HepG2 (cell line): ENCODE results near the gene DGCR6. TPM values are rescaled to one million over a fixed set of nuclear protein-coding genes. Genes with fewer than 3 reads are reported as not detected.
"Not testable (repeated sequence)": the region's sequence is repeated elsewhere in the genome, so short reads cannot be mapped to it uniquely, and the experiment has no call there.

ENCODE experiments used
- ATAC-seq: fragments of 200-7000 bp; cut with Tn5 transposase; 3 replicates; pipeline ENCODE4 v1.9.1; 2020; ENCODE audit warnings: mild to moderate bottlenecking, moderate library complexity
- BruUV-seq: library from RNA; stranded (reverse); fragments of 400-500 nt; replicated peaks from 2 replicates; lab custom pipeline; 2021; lab: Mats Ljungman, UMichigan
- CTCF ChIA-PET: fragments of 300-600 bp; formaldehyde crosslinking; extraction: SDS; loops from one replicate; lab custom pipeline; 2021; ENCODE audit warnings: low total read pairs, inconsistent platforms, low intra/inter-chr PET ratio; lab: Yijun Ruan, JAX
- POLR2A ChIA-PET: fragments of 350-600 bp; sonication (Branson Sonifier 250); formaldehyde crosslinking; loops from one replicate; lab custom pipeline; 2020; ENCODE audit warnings: antibody characterized with exemption, inconsistent platforms; lab: Yijun Ruan, JAX
- DNase-seq: peaks from one replicate; pipeline ENCODE4 v3.0.0-alpha.2; 2015; ENCODE audit warnings: low spot score
- FAIRE-seq: peaks from 3 replicates; lab custom pipeline; 2011; peaks lifted over from hg19 to GRCh38; lab: Jason Lieb, UNC
- H2AFZ ChIP-seq: one replicate; pipeline ENCODE4 v1.6.1; 2011; ENCODE audit warnings: low read length, inconsistent platforms
- H3K27ac ChIP-seq: fragments of 300-600 bp; 3 replicates; pipeline ENCODE4 v1.8.0; 2011; ENCODE audit warnings: mixed run types, mild to moderate bottlenecking, mixed read lengths, low read length, inconsistent platforms; ENCODE audit not compliant: insufficient read depth; ENCODE audit errors: extremely low read length
- H3K27me3 ChIP-seq, 2 experiments: fragments of 200-600 bp in 1 of 2; 2 replicates in 1 of 2; 3 replicates in 1 of 2; pipeline versions ENCODE4 v1.6.0 to v1.8.0; 2011; ENCODE audit warnings: low read length in 2 of 2, mild to moderate bottlenecking in 2 of 2, moderate library complexity in 2 of 2, inconsistent platforms in 1 of 2; ENCODE audit not compliant: insufficient read depth in 2 of 2, control insufficient read depth in 1 of 2
- H3K36me3 ChIP-seq, 2 experiments: fragments of 200-600 bp in 1 of 2; replicated peaks in 1 of 2; 2 replicates in 1 of 2; 3 replicates in 1 of 2; pipeline versions ENCODE4 v1.5.1 to v1.8.0; 2011; ENCODE audit warnings: low read length in 2 of 2, inconsistent platforms in 1 of 2; ENCODE audit not compliant: insufficient read depth in 2 of 2, control insufficient read depth in 1 of 2
- H3K4me1 ChIP-seq: 2 replicates; pipeline ENCODE4 v1.5.1; 2012; ENCODE audit warnings: low read length, inconsistent platforms; ENCODE audit not compliant: insufficient read depth
- H3K4me2 ChIP-seq: 2 replicates; pipeline ENCODE4 v1.6.0; 2011; ENCODE audit warnings: low read depth, low read length, inconsistent platforms
- H3K4me3 ChIP-seq, 3 experiments: fragments of 200-600 bp in 1 of 3; sonication (generic), shearing (Covaris generic) in 1 of 3; replicated peaks in 1 of 3; 2 replicates each; pipeline ENCODE4 v1.5.1; 2011 to 2016; ENCODE audit warnings: low read length in 3 of 3, inconsistent platforms in 2 of 3, low read depth in 2 of 3, mild to moderate bottlenecking in 2 of 3, control low read depth in 1 of 3, mixed read lengths in 1 of 3; ENCODE audit not compliant: insufficient read depth in 1 of 3
- H3K79me2 ChIP-seq: one replicate; pipeline ENCODE4 v1.6.1; 2011; ENCODE audit warnings: low read length, inconsistent platforms; ENCODE audit not compliant: insufficient read depth
- H3K9ac ChIP-seq: 2 replicates; pipeline ENCODE4 v1.6.0; 2011; ENCODE audit warnings: mild to moderate bottlenecking, low read depth, low read length, inconsistent platforms; ENCODE audit not compliant: insufficient read depth
- H3K9me3 ChIP-seq: 2 replicates; pipeline ENCODE4 v1.5.1; 2012; ENCODE audit warnings: mild to moderate bottlenecking, low read length
- H4K20me1 ChIP-seq: 2 replicates; pipeline ENCODE4 v1.6.0; 2011; ENCODE audit warnings: inconsistent platforms, mild to moderate bottlenecking, low read length, moderate library complexity; ENCODE audit not compliant: insufficient read depth
- GATA4 ChIP-seq: sonication (generic); IDR thresholded peaks from 2 replicates; pipeline ENCODE4 v1.6.1; 2016; ENCODE audit warnings: antibody characterized with exemption, low read depth, borderline replicate concordance
- MAZ ChIP-seq, 2 experiments: sonication (generic) in 1 of 2; formaldehyde crosslinking in 1 of 2; IDR thresholded peaks; 2 replicates each; pipeline versions ENCODE4 v1.5.0 to v1.6.1; 2012 to 2020; ENCODE audit warnings: low read depth in 2 of 2, mild to moderate bottlenecking in 2 of 2, borderline replicate concordance in 1 of 2, improper control_type of control experiment in 1 of 2, low read length in 1 of 2, missing genetic modification reagents in 1 of 2, moderate library complexity in 1 of 2
- SAFB2 ChIP-seq: sonication (generic); formaldehyde crosslinking; IDR thresholded peaks from 2 replicates; pipeline ENCODE4 v1.5.1; 2020; ENCODE audit warnings: missing genetic modification reagents, low read depth, mild to moderate bottlenecking, borderline replicate concordance
- SMYD3 ChIP-seq: sonication (generic); formaldehyde crosslinking; IDR thresholded peaks from 2 replicates; pipeline ENCODE4 v1.8.1; 2023; ENCODE audit warnings: mild to moderate bottlenecking, missing genetic modification reagents
- XBP1 ChIP-seq: sonication (generic); formaldehyde crosslinking; IDR thresholded peaks from 2 replicates; pipeline ENCODE4 v1.5.0; 2020; ENCODE audit warnings: missing genetic modification reagents
- ZBTB34 ChIP-seq: sonication (generic); formaldehyde crosslinking; IDR thresholded peaks from 2 replicates; pipeline ENCODE4 v1.8.0; 2022; ENCODE audit warnings: mild to moderate bottlenecking, missing genetic modification reagents
- ZNF230 ChIP-seq: sonication (generic); formaldehyde crosslinking; IDR thresholded peaks from 2 replicates; pipeline ENCODE4 v1.4.0; 2020; ENCODE audit warnings: mild to moderate bottlenecking, missing genetic modification reagents
- ZNF318 ChIP-seq: sonication (generic); formaldehyde crosslinking; IDR thresholded peaks from 2 replicates; pipeline ENCODE4 v1.4.0; 2020; ENCODE audit warnings: mild to moderate bottlenecking, missing genetic modification reagents
- ZNF672 ChIP-seq: sonication (generic); formaldehyde crosslinking; IDR thresholded peaks from 2 replicates; pipeline ENCODE4 v1.8.1; 2022; ENCODE audit warnings: missing genetic modification reagents
- ZNF704 ChIP-seq: sonication (generic); formaldehyde crosslinking; IDR thresholded peaks from 2 replicates; pipeline ENCODE4 v1.8.1; 2023; ENCODE audit warnings: mild to moderate bottlenecking, inconsistent platforms, moderate library complexity, missing genetic modification reagents, borderline replicate concordance
- WGBS: methylation state at CpG from one replicate; pipeline ENCODE4 v1.1.6; 2017; ENCODE audit warnings: low lambda C conversion rate; 5-methylcytosine and 5-hydroxymethylcytosine counted together
- in situ Hi-C: cut with HindIII; loops from 2 replicates; pipeline ENCODE4 v1.10.0; 2017; ENCODE audit warnings: low pct_unique_long_range_greater_than_20kb; ENCODE audit not compliant: extremely low pct_ligation_motif_present
- intact Hi-C: fragments of 100-400 bp; cut with micrococcal nuclease; formaldehyde crosslinking; loops from one replicate; pipeline ENCODE4 v1.10.0; 2022; ENCODE audit not compliant: unreplicated experiment
- polyA plus RNA-seq, 8 experiments: library from polyadenylated mRNA; depleted of rRNA in 3 of 8; stranded (reverse) in 7 of 8; unstranded in 1 of 8; fragments of >200 nt; fragmentation: Illumina TruSeq in 4 of 8; extraction: Trizol in 4 of 8; gene quantifications; 2 replicates each; pipeline versions ENCODE4 v1.2.1 to v1.2.3, GENCODE V29; 2011 to 2016; ENCODE audit warnings: low read depth in 4 of 8, missing spikeins in 1 of 8, mixed read lengths in 1 of 8; ENCODE audit not compliant: insufficient read depth in 1 of 8
- total RNA-seq, 5 experiments: library from RNA; depleted of rRNA; stranded (reverse); fragments of >200 nt; fragmentation: Illumina TruSeq; extraction: Trizol; gene quantifications; 2 replicates each; pipeline ENCODE4 v1.2.3, GENCODE V29; 2016; ENCODE audit warnings: low read depth in 1 of 5

Gene DGCR6
- total and polyA plus RNA-seq, 2 of the 13 experiments (the other 11 are each of a cell fraction or from before 2014, with no cell fraction given), result 0.07 TPM; not detected in 1

- TF ChIP-seq ZNF318 (CRISPR knock-in tag) (no peak), GATA4 (no peak), ZBTB34 (CRISPR knock-in tag) (no peak), ZNF704 (CRISPR knock-in tag) (no peak), XBP1 (CRISPR knock-in tag) (no peak), ZNF672 (CRISPR knock-in tag) (no peak), SAFB2 (CRISPR knock-in tag) (no peak), SMYD3 (CRISPR knock-in tag) (no peak), ZNF230 (CRISPR knock-in tag) (no peak), MAZ (IDR thresholded peaks at IDR 0.05; ENCODE audit: borderline replicate concordance, low read depth, low read length) (no peak), MAZ (CRISPR knock-in tag; IDR thresholded peaks at IDR 0.05; ENCODE audit: low read depth) (no peak)
Measured at GRCh38 chr22:18955696-18956095, 49.6 kb downstream of the DGCR6 start (continued).

- H4K20me1 ChIP-seq, H3K9ac ChIP-seq, DNase-seq, ATAC-seq, H3K36me3 ChIP-seq, FAIRE-seq, H2AFZ ChIP-seq, POLR2A ChIA-PET, H3K4me1 ChIP-seq, H3K4me3 ChIP-seq, BruUV-seq, H3K27me3 ChIP-seq, H3K79me2 ChIP-seq, H3K9me3 ChIP-seq, CTCF ChIA-PET, H3K27ac ChIP-seq, H3K4me2 ChIP-seq, intact Hi-C loops: not testable (repeated sequence)
- WGBS, result 5% methylated on average over 4 of the region's 15 CpGs
- in situ Hi-C loops, result loop anchor here (25.0 kb wide), 2 partner anchors 1206 to 1331 kb away; partner anchors contain the start of gene CCDC188
Measured at GRCh38 chr22:18956121-18956895, 50.2 kb downstream of the DGCR6 start.
